HepG2 (cell line): ENCODE measurements around the gene KLHL17. TPM values are rescaled to one million over a fixed set of nuclear protein-coding genes. Genes with fewer than 3 reads are reported as not detected.

Source experiments
- ERF ChIP-seq: IDR thresholded peaks from 2 replicates; pipeline ENCODE4 v1.6.1; 2018; ENCODE audit warnings: missing biosample characterization, missing genetic modification reagents
- FOXJ3 ChIP-seq: sonication (generic); formaldehyde crosslinking; IDR thresholded peaks from 2 replicates; pipeline ENCODE4 v1.4.0; 2020; ENCODE audit warnings: missing genetic modification reagents, mild to moderate bottlenecking, borderline replicate concordance
- FOXK2 ChIP-seq: fragments of 450-650 bp; IDR thresholded peaks from 2 replicates; pipeline ENCODE4 v1.6.1; 2016
- MYC ChIP-seq: sonication (generic); formaldehyde crosslinking; IDR thresholded peaks from 2 replicates; pipeline ENCODE4 v1.9.0; 2021; ENCODE audit warnings: missing genetic modification reagents, borderline replicate concordance
- NFIC ChIP-seq: IDR thresholded peaks from 2 replicates; pipeline ENCODE4 v1.6.1; 2012; ENCODE audit warnings: mild to moderate bottlenecking, low read length, inconsistent platforms
- RBFOX2 ChIP-seq: fragments of 200-400 bp; formaldehyde crosslinking; IDR thresholded peaks from 2 replicates; pipeline ENCODE4 v1.6.1; 2017; ENCODE audit warnings: low read depth, mild to moderate bottlenecking, low read length
- REL ChIP-seq: sonication (generic); formaldehyde crosslinking; conservative IDR thresholded peaks from 2 replicates; pipeline ENCODE4 v1.8.0; 2022; ENCODE audit warnings: mild to moderate bottlenecking, missing genetic modification reagents, moderate library complexity
- ZBTB7B ChIP-seq: sonication (generic); formaldehyde crosslinking; IDR thresholded peaks from 2 replicates; pipeline ENCODE4 v1.4.0; 2020; ENCODE audit warnings: missing genetic modification reagents
- ZNF101 ChIP-seq: sonication (generic); formaldehyde crosslinking; IDR thresholded peaks from 2 replicates; pipeline ENCODE4 v1.4.0; 2020; ENCODE audit warnings: mild to moderate bottlenecking, low read depth, missing genetic modification reagents, borderline replicate concordance
- ZNF446 ChIP-seq: sonication (generic); formaldehyde crosslinking; IDR thresholded peaks from 2 replicates; pipeline ENCODE4 v1.5.0; 2020; ENCODE audit warnings: mild to moderate bottlenecking, missing genetic modification reagents
- ZNF577 ChIP-seq: sonication (generic); formaldehyde crosslinking; IDR thresholded peaks from 2 replicates; pipeline ENCODE4 v1.4.0; 2020; ENCODE audit warnings: mild to moderate bottlenecking, low read depth, missing genetic modification reagents, borderline replicate concordance
- ZNF674 ChIP-seq: sonication (generic); formaldehyde crosslinking; IDR thresholded peaks from 2 replicates; pipeline ENCODE4 v1.5.0; 2020; ENCODE audit warnings: low read depth, mild to moderate bottlenecking, missing genetic modification reagents
- ZNF891 ChIP-seq: sonication (generic); formaldehyde crosslinking; IDR thresholded peaks from 2 replicates; pipeline ENCODE4 v1.5.0; 2020; ENCODE audit warnings: mild to moderate bottlenecking, missing genetic modification reagents
- ZSCAN21 ChIP-seq: sonication (generic); formaldehyde crosslinking; IDR thresholded peaks from 2 replicates; pipeline ENCODE4 v1.8.0; 2022; ENCODE audit warnings: mild to moderate bottlenecking, missing genetic modification reagents, moderate library complexity, borderline replicate concordance
- ZSCAN22 ChIP-seq: sonication (generic); formaldehyde crosslinking; IDR thresholded peaks from 2 replicates; pipeline ENCODE4 v1.4.0; 2020; ENCODE audit warnings: mild to moderate bottlenecking, missing genetic modification reagents
- polyA plus RNA-seq, 8 experiments: library from polyadenylated mRNA; depleted of rRNA in 3 of 8; stranded (reverse) in 7 of 8; unstranded in 1 of 8; fragments of >200 nt; fragmentation: Illumina TruSeq in 4 of 8; extraction: Trizol in 4 of 8; gene quantifications; 2 replicates each; pipeline versions ENCODE4 v1.2.1 to v1.2.3, GENCODE V29; 2011 to 2016; ENCODE audit warnings: low read depth in 4 of 8, missing spikeins in 1 of 8, mixed read lengths in 1 of 8; ENCODE audit not compliant: insufficient read depth in 1 of 8
- total RNA-seq, 5 experiments: library from RNA; depleted of rRNA; stranded (reverse); fragments of >200 nt; fragmentation: Illumina TruSeq; extraction: Trizol; gene quantifications; 2 replicates each; pipeline ENCODE4 v1.2.3, GENCODE V29; 2016; ENCODE audit warnings: low read depth in 1 of 5
- TF ChIP-seq, protein P1 (sequence below): sonication (generic); formaldehyde crosslinking; IDR thresholded peaks from 2 replicates; pipeline ENCODE4 v1.4.0; 2020; ENCODE audit warnings: mild to moderate bottlenecking, missing genetic modification reagents
- TF ChIP-seq, protein P2 (sequence below): IDR thresholded peaks from 2 replicates; pipeline ENCODE4 v1.6.1; 2012; ENCODE audit warnings: inconsistent platforms
- TF ChIP-seq, protein P3 (sequence below), 2 experiments: sonication (generic) in 1 of 2; formaldehyde crosslinking in 1 of 2; IDR thresholded peaks; 2 replicates each; pipeline versions ENCODE4 v1.4.0 to v1.6.1; 2018 to 2020; ENCODE audit warnings: missing genetic modification reagents in 2 of 2, borderline replicate concordance in 1 of 2, low read depth in 1 of 2, mild to moderate bottlenecking in 1 of 2, missing biosample characterization in 1 of 2
- TF ChIP-seq, protein P4 (sequence below): sonication (generic); formaldehyde crosslinking; IDR thresholded peaks from 2 replicates; pipeline ENCODE4 v1.5.0; 2020; ENCODE audit warnings: missing genetic modification reagents
- TF ChIP-seq, protein P5 (sequence below): sonication (generic); formaldehyde crosslinking; IDR thresholded peaks from 2 replicates; pipeline ENCODE4 v1.5.0; 2020; ENCODE audit warnings: missing genetic modification reagents

Gene KLHL17
- total and polyA plus RNA-seq, 2 of the 13 experiments (the other 11 are each of a cell fraction or from before 2014, with no cell fraction given) = 9.3 to 24.7 TPM

DNA sequence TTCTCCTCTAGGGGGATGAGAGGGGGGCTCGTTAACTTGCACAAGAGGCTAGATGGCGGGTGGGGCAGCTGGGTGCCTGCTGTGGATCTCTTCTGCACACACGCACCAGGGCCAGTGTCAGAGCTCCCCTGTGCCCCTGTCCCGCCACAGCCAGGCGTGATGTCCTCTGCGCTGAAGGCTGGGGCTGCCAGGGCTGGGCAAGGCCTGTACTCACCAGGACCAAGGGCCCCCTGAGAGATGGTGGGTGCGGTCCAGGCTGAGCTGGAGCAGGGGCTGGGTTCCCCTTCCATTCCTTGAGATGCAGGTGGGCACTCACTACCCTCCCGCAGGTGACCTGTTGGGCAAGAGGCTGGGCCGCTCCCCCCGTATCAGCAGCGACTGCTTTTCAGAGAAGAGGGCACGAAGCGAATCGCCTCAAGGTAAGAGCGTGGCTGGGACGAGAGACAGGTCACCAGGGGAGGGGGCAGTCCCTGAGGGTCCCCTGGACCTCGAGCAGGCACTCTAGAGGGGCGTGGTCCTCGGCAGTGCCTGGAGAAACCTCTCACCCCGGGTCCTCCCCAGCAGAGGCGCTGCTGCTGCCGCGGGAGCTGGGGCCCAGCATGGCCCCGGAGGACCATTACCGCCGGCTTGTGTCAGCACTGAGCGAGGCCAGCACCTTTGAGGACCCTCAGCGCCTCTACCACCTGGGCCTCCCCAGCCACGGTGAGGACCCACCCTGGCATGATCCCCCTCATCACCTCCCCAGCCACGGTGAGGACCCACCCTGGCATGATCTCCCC is 21.5 kb upstream of the KLHL17 start (continued):
- TF ChIP-seq MYC (CRISPR knock-in tag) = no peak
- no peak for TF ChIP-seq RBFOX2
- TF ChIP-seq ZSCAN22 (CRISPR knock-in tag) = no peak
- no peak for TF ChIP-seq ZNF101 (CRISPR knock-in tag)
- no peak for TF ChIP-seq REL (CRISPR knock-in tag)
- TF ChIP-seq FOXK2 = no peak
- no peak for TF ChIP-seq ZNF446 (CRISPR knock-in tag)
- TF ChIP-seq, protein P1, sequence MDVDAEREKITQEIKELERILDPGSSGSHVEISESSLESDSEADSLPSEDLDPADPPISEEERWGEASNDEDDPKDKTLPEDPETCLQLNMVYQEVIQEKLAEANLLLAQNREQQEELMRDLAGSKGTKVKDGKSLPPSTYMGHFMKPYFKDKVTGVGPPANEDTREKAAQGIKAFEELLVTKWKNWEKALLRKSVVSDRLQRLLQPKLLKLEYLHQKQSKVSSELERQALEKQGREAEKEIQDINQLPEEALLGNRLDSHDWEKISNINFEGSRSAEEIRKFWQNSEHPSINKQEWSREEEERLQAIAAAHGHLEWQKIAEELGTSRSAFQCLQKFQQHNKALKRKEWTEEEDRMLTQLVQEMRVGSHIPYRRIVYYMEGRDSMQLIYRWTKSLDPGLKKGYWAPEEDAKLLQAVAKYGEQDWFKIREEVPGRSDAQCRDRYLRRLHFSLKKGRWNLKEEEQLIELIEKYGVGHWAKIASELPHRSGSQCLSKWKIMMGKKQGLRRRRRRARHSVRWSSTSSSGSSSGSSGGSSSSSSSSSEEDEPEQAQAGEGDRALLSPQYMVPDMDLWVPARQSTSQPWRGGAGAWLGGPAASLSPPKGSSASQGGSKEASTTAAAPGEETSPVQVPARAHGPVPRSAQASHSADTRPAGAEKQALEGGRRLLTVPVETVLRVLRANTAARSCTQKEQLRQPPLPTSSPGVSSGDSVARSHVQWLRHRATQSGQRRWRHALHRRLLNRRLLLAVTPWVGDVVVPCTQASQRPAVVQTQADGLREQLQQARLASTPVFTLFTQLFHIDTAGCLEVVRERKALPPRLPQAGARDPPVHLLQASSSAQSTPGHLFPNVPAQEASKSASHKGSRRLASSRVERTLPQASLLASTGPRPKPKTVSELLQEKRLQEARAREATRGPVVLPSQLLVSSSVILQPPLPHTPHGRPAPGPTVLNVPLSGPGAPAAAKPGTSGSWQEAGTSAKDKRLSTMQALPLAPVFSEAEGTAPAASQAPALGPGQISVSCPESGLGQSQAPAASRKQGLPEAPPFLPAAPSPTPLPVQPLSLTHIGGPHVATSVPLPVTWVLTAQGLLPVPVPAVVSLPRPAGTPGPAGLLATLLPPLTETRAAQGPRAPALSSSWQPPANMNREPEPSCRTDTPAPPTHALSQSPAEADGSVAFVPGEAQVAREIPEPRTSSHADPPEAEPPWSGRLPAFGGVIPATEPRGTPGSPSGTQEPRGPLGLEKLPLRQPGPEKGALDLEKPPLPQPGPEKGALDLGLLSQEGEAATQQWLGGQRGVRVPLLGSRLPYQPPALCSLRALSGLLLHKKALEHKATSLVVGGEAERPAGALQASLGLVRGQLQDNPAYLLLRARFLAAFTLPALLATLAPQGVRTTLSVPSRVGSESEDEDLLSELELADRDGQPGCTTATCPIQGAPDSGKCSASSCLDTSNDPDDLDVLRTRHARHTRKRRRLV (CRISPR knock-in tag) = no peak
- TF ChIP-seq, protein P2, sequence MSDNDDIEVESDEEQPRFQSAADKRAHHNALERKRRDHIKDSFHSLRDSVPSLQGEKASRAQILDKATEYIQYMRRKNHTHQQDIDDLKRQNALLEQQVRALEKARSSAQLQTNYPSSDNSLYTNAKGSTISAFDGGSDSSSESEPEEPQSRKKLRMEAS = peak; percentile 38; the same call in 1 of the 2 replicates
- no peak for TF ChIP-seq ZNF891 (CRISPR knock-in tag)
- TF ChIP-seq, protein P3, sequence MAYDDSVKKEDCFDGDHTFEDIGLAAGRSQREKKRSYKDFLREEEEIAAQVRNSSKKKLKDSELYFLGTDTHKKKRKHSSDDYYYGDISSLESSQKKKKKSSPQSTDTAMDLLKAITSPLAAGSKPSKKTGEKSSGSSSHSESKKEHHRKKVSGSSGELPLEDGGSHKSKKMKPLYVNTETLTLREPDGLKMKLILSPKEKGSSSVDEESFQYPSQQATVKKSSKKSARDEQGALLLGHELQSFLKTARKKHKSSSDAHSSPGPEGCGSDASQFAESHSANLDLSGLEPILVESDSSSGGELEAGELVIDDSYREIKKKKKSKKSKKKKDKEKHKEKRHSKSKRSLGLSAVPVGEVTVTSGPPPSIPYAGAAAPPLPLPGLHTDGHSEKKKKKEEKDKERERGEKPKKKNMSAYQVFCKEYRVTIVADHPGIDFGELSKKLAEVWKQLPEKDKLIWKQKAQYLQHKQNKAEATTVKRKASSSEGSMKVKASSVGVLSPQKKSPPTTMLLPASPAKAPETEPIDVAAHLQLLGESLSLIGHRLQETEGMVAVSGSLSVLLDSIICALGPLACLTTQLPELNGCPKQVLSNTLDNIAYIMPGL (CRISPR knock-in tag; IDR thresholded peaks at IDR 0.05; ENCODE audit: borderline replicate concordance in 1 of 2, low read depth in 1 of 2) = no peak
- no peak for TF ChIP-seq NFIC
- no peak for TF ChIP-seq ZNF577
- TF ChIP-seq ZBTB7B (CRISPR knock-in tag) = no peak
- TF ChIP-seq FOXJ3 (CRISPR knock-in tag) = no peak
- no peak for TF ChIP-seq ZNF674 (CRISPR knock-in tag)
- no peak for TF ChIP-seq ERF (CRISPR knock-in tag)
- TF ChIP-seq, protein P4, sequence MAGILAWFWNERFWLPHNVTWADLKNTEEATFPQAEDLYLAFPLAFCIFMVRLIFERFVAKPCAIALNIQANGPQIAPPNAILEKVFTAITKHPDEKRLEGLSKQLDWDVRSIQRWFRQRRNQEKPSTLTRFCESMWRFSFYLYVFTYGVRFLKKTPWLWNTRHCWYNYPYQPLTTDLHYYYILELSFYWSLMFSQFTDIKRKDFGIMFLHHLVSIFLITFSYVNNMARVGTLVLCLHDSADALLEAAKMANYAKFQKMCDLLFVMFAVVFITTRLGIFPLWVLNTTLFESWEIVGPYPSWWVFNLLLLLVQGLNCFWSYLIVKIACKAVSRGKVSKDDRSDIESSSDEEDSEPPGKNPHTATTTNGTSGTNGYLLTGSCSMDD (CRISPR knock-in tag) = no peak
- TF ChIP-seq ZSCAN21 (CRISPR knock-in tag) = 0 out of 2 replicates have a peak, but pooled peaks have one; percentile 41
- TF ChIP-seq, protein P5, sequence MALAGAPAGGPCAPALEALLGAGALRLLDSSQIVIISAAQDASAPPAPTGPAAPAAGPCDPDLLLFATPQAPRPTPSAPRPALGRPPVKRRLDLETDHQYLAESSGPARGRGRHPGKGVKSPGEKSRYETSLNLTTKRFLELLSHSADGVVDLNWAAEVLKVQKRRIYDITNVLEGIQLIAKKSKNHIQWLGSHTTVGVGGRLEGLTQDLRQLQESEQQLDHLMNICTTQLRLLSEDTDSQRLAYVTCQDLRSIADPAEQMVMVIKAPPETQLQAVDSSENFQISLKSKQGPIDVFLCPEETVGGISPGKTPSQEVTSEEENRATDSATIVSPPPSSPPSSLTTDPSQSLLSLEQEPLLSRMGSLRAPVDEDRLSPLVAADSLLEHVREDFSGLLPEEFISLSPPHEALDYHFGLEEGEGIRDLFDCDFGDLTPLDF (CRISPR knock-in tag) = no peak
